Esophagus (tissue), 2 donors: ENCODE data around the gene ARHGEF3. TPM values are rescaled to one million over a fixed set of nuclear protein-coding genes. Genes with fewer than 3 reads are reported as not detected.
A peak's percentile ranks its signal among the peaks of the same experiment; 100 is the strongest.

ENCODE experiments used
- H3K27ac ChIP-seq, 2 donors: one replicate each; pipeline ENCODE4 v1.5.1; 2013; ENCODE audit warnings: low read depth in 2 of 2, mild to moderate bottlenecking in 2 of 2, inconsistent platforms in 1 of 2, low read length in 1 of 2, moderate library complexity in 1 of 2
- H3K27me3 ChIP-seq, 2 donors: one replicate each; pipeline ENCODE4 v1.6.1; 2013; ENCODE audit warnings: low read length in 2 of 2, control low read depth in 1 of 2, mild to moderate bottlenecking in 1 of 2; ENCODE audit not compliant: insufficient read depth in 2 of 2, control insufficient read depth in 1 of 2
- H3K36me3 ChIP-seq, 2 donors: one replicate each; pipeline ENCODE4 v1.6.1; 2013; ENCODE audit warnings: low read length in 1 of 2; ENCODE audit not compliant: control insufficient read depth in 2 of 2, insufficient read depth in 2 of 2
- H3K4me1 ChIP-seq, 2 donors: one replicate each; pipeline ENCODE4 v1.6.1; 2013; ENCODE audit warnings: low read length in 1 of 2; ENCODE audit not compliant: control insufficient read depth in 2 of 2, insufficient read depth in 2 of 2
- H3K4me3 ChIP-seq, 2 donors: one replicate each; pipeline ENCODE4 v1.5.1; 2013; ENCODE audit warnings: low read length in 2 of 2, mild to moderate bottlenecking in 2 of 2, low read depth in 1 of 2, moderate library complexity in 1 of 2
- H3K9me3 ChIP-seq, 2 donors: one replicate each; pipeline ENCODE4 v1.6.1; 2013; ENCODE audit warnings: mild to moderate bottlenecking in 2 of 2, low read depth in 1 of 2, low read length in 1 of 2, moderate library complexity in 1 of 2; ENCODE audit not compliant: control insufficient read depth in 2 of 2, insufficient read depth in 1 of 2
- WGBS, 2 donors: extraction: QIAGEN DNeasy Blood & Tissue Kit; methylation state at CpG; one replicate each; pipeline ENCODE4 v1.1.7; 2013; 5-methylcytosine and 5-hydroxymethylcytosine counted together
- polyA plus RNA-seq, 2 donors: library from polyadenylated mRNA; stranded (reverse); fragments of 200-250 nt; gene quantifications; one replicate each; pipeline ENCODE4 v1.2.3, GENCODE V29; 2013
- donor health status: healthy with polysubstance abuse.
- donor health status: Bipolar disorder and iron deficiency.

ARHGEF3 gene
- polyA plus RNA-seq, 2 donors = 11.1 to 13.2 TPM

DNA sequence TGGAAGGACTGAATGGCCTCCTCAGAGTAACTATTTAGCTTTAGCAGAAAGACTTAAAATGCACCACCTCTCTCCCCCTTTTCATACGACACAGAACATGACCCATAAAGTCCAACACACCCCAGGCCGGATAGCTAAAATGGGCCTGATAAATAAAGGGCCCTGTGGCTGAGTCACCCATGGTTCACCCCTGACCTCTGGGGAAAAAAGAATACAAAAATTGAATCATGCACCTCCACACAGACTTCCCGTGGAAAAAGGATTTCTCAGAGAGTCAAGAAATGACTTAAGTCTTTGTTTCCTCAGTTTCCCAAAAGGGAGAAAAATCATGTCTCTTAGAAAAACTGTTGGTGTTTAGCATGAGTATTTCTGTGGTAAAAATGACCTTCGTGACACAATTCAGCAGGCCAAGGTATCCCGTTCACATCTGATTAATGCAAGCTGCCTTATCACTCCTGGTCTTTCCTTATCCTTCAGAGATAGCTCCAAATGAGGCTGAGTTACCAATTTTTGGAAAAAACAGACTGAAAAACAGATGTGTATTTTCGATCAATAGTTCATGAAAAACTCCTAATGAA, 34.0 kb upstream of the ARHGEF3 start:
- H3K4me1 ChIP-seq = peaks cover 0 to 3% of the 10 kb centered on the region in 2 donors
- H3K36me3 ChIP-seq = no peaks in the 10 kb centered on the region
- no peak overlapping the region for H3K4me3 ChIP-seq
- H3K9me3 ChIP-seq = no peaks in the 10 kb centered on the region
- WGBS, 2 donors = 78 to 88% methylated on average over 6 of the region's 6 CpGs
- no peak overlapping the region for H3K27ac ChIP-seq
- no peaks in the 10 kb centered on the region for H3K27me3 ChIP-seq

- H3K9me3 ChIP-seq = no peaks in the 10 kb centered on the region
- peaks cover 0 to 3% of the 10 kb centered on the region in 2 donors for H3K4me1 ChIP-seq
- H3K27me3 ChIP-seq = no peaks in the 10 kb centered on the region
- no peak overlapping the region for H3K27ac ChIP-seq
- WGBS, 2 donors = 92 to 93% methylated on average over 2 of the region's 2 CpGs
- no peaks in the 10 kb centered on the region for H3K36me3 ChIP-seq
- H3K4me3 ChIP-seq = no peak overlapping the region
These were observed 31.8 kb upstream of the ARHGEF3 start for GRCh38 chr3:56833536-56833935.

DNA sequence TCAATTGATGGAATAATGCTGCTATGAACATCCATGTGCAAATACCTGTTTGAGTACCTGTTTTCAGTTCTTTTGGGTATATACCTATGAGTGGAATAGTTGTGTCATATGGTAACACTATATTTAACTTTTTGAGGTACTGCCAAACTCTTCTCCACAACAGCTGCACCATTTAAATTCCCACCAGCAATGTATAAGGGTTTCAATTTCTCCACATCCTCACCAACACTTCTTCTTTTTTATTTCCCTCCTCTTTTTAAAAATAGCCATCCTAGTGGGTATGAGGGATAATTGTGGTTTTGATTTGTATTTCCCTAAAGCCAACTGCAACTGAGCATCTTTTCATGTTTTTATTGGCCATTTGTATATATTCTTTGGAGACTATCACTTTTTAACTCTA, 31.3 kb upstream of the ARHGEF3 start:
- no peaks in the 10 kb centered on the region for H3K9me3 ChIP-seq
- no peaks in the 10 kb centered on the region for H3K27me3 ChIP-seq
- no peak overlapping the region for H3K27ac ChIP-seq
- H3K4me3 ChIP-seq = no peak overlapping the region
- peaks cover 0 to 3% of the 10 kb centered on the region in 2 donors for H3K4me1 ChIP-seq
- no peaks in the 10 kb centered on the region for H3K36me3 ChIP-seq

- WGBS, 2 donors = 83 to 90% methylated on average over 3 of the region's 3 CpGs
- Histone ChIP-seq H3K27me3 (no peaks in the 10 kb centered on the region), H3K4me1 (no peaks in the 10 kb centered on the region), H3K27ac (no peak overlapping the region), H3K4me3 (no peak overlapping the region), H3K9me3 (no peaks in the 10 kb centered on the region), H3K36me3 (no peaks in the 10 kb centered on the region)
These were observed 29.8 kb upstream of the ARHGEF3 start for GRCh38 chr3:56831572-56831971.

DNA sequence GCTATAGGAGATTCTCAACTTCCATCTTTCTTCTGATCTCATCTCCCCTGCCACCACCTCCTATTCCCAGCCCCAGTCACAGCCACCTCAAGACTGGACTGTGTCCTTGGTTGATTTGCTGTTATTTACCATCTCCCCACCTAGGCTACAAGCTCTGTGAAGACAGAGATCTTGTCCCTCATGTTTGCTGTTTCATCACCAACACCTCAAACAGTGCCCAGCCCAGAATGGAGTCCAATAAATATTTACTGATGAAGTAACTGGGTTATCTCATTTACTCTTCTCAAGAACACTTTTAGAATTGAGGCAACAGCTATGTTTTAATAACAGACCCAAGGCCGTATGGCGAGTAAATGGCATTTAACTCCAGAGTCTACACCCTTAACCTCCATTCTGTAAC, 29.1 kb upstream of the ARHGEF3 start:
- Histone ChIP-seq H3K9me3 (no peaks in the 10 kb centered on the region), H3K27ac (no peak overlapping the region), H3K36me3 (no peaks in the 10 kb centered on the region), H3K4me1 (no peaks in the 10 kb centered on the region), H3K4me3 (no peak overlapping the region), H3K27me3 (no peaks in the 10 kb centered on the region)
- 93% methylated on average over 2 of the region's 2 CpGs for WGBS, 2 donors

GRCh38 chr3:56829533-56829932, 27.8 kb upstream of the ARHGEF3 start:
- 53 to 77% methylated on average over 1 of the region's 1 CpG for WGBS, 2 donors
- H3K9me3 ChIP-seq = no peaks in the 10 kb centered on the region
- no peak overlapping the region for H3K27ac ChIP-seq
- no peaks in the 10 kb centered on the region for H3K27me3 ChIP-seq
- H3K4me3 ChIP-seq = no peak overlapping the region
- H3K4me1 ChIP-seq = no peaks in the 10 kb centered on the region
- no peaks in the 10 kb centered on the region for H3K36me3 ChIP-seq

- Histone ChIP-seq H3K4me3 (no peak overlapping the region), H3K4me1 (peaks cover 0 to 4% of the 10 kb centered on the region in 2 donors), H3K36me3 (no peaks in the 10 kb centered on the region), H3K27ac (peak overlapping the region in 1 of 2 donors; percentile 28), H3K9me3 (no peaks in the 10 kb centered on the region), H3K27me3 (no peaks in the 10 kb centered on the region)
- WGBS, 2 donors = 79 to 86% methylated on average over 5 of the region's 5 CpGs
These were observed 25.3 kb upstream of the ARHGEF3 start for GRCh38 chr3:56826831-56827722.

GRCh38 chr3:56825567-56826438, 24.1 kb upstream of the ARHGEF3 start:
- WGBS, 2 donors = 36 to 63% methylated on average over 4 of the region's 4 CpGs
- peaks cover 0 to 8% of the 10 kb centered on the region in 2 donors for H3K4me1 ChIP-seq
- H3K9me3 ChIP-seq = no peaks in the 10 kb centered on the region
- no peak overlapping the region for H3K4me3 ChIP-seq
- no peak overlapping the region for H3K27ac ChIP-seq
- H3K27me3 ChIP-seq = no peaks in the 10 kb centered on the region
- H3K36me3 ChIP-seq = no peaks in the 10 kb centered on the region

DNA sequence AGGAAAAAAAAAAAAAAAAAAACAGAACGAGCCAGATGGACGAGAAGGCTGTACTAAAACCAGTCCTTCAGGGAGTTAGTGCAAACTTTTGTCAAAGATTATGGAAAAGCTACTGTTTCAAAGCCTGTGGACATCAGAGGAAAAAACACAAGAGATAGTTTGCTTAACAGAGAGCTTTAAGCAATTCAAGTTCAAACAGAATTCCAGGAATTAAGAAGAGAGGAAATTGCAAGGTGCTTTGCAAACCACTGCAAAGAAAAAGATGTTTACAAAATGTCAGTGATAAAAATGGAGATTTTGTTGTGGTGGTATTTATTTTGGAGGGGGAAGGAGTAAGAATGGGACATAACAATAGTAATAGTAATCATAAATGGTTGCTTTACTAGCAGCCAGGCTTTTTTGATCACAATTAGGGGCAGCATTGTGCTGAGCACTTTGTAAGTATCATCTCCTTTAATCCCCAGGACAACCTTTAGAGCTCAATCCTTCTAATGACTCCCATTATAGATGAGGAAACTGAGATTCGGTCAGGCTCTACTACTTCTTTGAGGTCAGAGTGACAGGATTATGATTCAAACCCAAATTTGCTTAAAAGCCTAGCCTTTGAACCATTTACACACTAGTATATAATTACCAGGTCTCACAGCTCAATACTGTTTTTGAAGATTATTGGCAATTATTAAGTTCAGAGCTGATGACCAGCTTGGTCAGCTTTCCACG, 22.4 kb upstream of the ARHGEF3 start:
- WGBS, 2 donors = 36 to 44% methylated on average over 4 of the region's 4 CpGs
- peaks cover 0 to 8% of the 10 kb centered on the region in 2 donors for H3K4me1 ChIP-seq
- no peak overlapping the region for H3K27ac ChIP-seq
- H3K4me3 ChIP-seq = no peak overlapping the region
- H3K27me3 ChIP-seq = no peaks in the 10 kb centered on the region
- no peaks in the 10 kb centered on the region for H3K9me3 ChIP-seq
- H3K36me3 ChIP-seq = no peaks in the 10 kb centered on the region
